SK-N-MC (cell line): ENCODE results near the gene ABAT.

Source experiments
- EZH2 ChIP-seq: fragments of 200-600 bp; sonication (generic); IDR thresholded peaks from one replicate; pipeline ENCODE4 v1.6.1; 2017; ENCODE audit warnings: antibody characterized with exemption
- FOXP2 ChIP-seq: optimal IDR thresholded peaks from 2 replicates; pipeline ENCODE3; 2011; ENCODE audit warnings: mild to moderate bottlenecking, moderate library complexity; ENCODE audit not compliant: insufficient read depth; ENCODE audit errors: extremely low read length, control extremely low read depth
- POLR2AphosphoS5 ChIP-seq: IDR thresholded peaks from 2 replicates; pipeline ENCODE4 v1.6.1; 2012; ENCODE audit warnings: mild to moderate bottlenecking, low read depth, low read length, borderline replicate concordance

DNA sequence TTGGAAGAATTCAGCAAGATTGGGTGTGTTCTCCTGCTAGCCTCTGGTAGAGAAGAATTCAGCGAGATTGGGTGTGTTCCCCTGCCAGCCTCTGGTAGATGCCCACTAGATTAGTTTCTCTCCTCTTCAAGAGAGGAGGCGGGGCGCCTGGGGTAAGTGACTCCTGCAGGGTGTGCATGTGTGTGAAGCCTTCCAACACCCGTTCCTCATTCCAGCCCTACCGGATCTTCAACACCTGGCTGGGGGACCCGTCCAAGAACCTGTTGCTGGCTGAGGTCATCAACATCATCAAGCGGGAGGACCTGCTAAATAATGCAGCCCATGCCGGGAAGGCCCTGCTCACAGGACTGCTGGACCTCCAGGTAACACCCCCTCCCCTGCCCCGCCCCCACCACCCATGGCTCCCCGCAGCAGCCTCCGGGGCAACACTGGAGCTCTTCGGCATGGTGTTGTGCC lies 101.7 kb downstream of the ABAT start:
- TF ChIP-seq EZH2 (no peak), POLR2AphosphoS5 (no peak), FOXP2 (no peak)
